Ishikawa (cell line): ENCODE results near the gene CD300C.

Experiments used
- CEBPB ChIP-seq: IDR thresholded peaks from 2 replicates; pipeline ENCODE4 v1.6.1; 2012
- CREB1 ChIP-seq: IDR thresholded peaks from 2 replicates; pipeline ENCODE4 v1.6.1; 2012; ENCODE audit warnings: low read depth
- EGR1 ChIP-seq: IDR thresholded peaks from 2 replicates; pipeline ENCODE4 v1.6.1; 2012
- EP300 ChIP-seq: IDR thresholded peaks from 2 replicates; pipeline ENCODE4 v1.6.1; 2012; ENCODE audit warnings: borderline replicate concordance
- FOXM1 ChIP-seq: IDR thresholded peaks from 2 replicates; pipeline ENCODE4 v1.6.1; 2012; ENCODE audit warnings: low read depth, borderline replicate concordance
- MAX ChIP-seq: IDR thresholded peaks from 2 replicates; pipeline ENCODE4 v1.6.1; 2012
- NFIC ChIP-seq: IDR thresholded peaks from 2 replicates; pipeline ENCODE4 v1.6.1; 2012
- RAD21 ChIP-seq: IDR thresholded peaks from 2 replicates; pipeline ENCODE4 v1.6.1; 2012; ENCODE audit warnings: low read depth
- REST ChIP-seq: IDR thresholded peaks from 2 replicates; pipeline ENCODE4 v1.6.1; 2012; ENCODE audit warnings: low read depth, mild to moderate bottlenecking
- TAF1 ChIP-seq: IDR thresholded peaks from 2 replicates; pipeline ENCODE4 v1.6.1; 2012; ENCODE audit warnings: low read depth, mild to moderate bottlenecking
- TCF12 ChIP-seq: IDR thresholded peaks from 2 replicates; pipeline ENCODE4 v1.6.1; 2012; ENCODE audit warnings: low read depth
- TEAD4 ChIP-seq: IDR thresholded peaks from 2 replicates; pipeline ENCODE4 v1.6.1; 2012
- YY1 ChIP-seq: IDR thresholded peaks from 2 replicates; pipeline ENCODE4 v1.6.1; 2012; ENCODE audit warnings: low read depth
- ZBTB7A ChIP-seq: IDR thresholded peaks from 2 replicates; pipeline ENCODE4 v1.6.1; 2012; ENCODE audit warnings: low read depth
- TF ChIP-seq, protein P1 (sequence below): IDR thresholded peaks from 2 replicates; pipeline ENCODE4 v1.6.1; 2012

Gene CD300C

GRCh38 chr17:74547264-74547663, 1.3 kb upstream of the CD300C start:
- TF ChIP-seq CEBPB (no peak), FOXM1 (no peak), REST (no peak), RAD21 (no peak), EP300 (no peak), CREB1 (no peak), MAX (no peak)

- TF ChIP-seq, protein P1, sequence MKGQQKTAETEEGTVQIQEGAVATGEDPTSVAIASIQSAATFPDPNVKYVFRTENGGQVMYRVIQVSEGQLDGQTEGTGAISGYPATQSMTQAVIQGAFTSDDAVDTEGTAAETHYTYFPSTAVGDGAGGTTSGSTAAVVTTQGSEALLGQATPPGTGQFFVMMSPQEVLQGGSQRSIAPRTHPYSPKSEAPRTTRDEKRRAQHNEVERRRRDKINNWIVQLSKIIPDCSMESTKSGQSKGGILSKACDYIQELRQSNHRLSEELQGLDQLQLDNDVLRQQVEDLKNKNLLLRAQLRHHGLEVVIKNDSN: no peak
- TF ChIP-seq CEBPB (no peak), RAD21 (no peak), MAX (no peak), REST (no peak), YY1 (no peak), FOXM1 (no peak), EGR1 (no peak), NFIC (no peak), CREB1 (no peak), TAF1 (no peak), TEAD4 (no peak), ZBTB7A (no peak), TCF12 (no peak), EP300 (no peak)
Measured at GRCh38 chr17:74546586-74546985, 671 bp upstream of the CD300C start.

- TF ChIP-seq REST (no peak), YY1 (no peak), EP300 (no peak), MAX (no peak), NFIC (no peak), ZBTB7A (no peak), RAD21 (no peak), TCF12 (no peak), FOXM1 (no peak), EGR1 (no peak), CEBPB (no peak), TAF1 (no peak), CREB1 (no peak), TEAD4 (no peak)
- TF ChIP-seq, protein P1: no peak
Measured at GRCh38 chr17:74544991-74545842, 698 bp downstream of the CD300C start.

GRCh38 chr17:74543891-74544760, 1.8 kb downstream of the CD300C start:
- no peak for TF ChIP-seq ZBTB7A
- TF ChIP-seq TAF1: no peak
- TF ChIP-seq NFIC: no peak
- TF ChIP-seq, protein P1: no peak
- TF ChIP-seq EP300: no peak
- no peak for TF ChIP-seq CEBPB
- TF ChIP-seq FOXM1: no peak
- no peak for TF ChIP-seq RAD21
- TF ChIP-seq TEAD4: no peak
- TF ChIP-seq REST: no peak
- no peak for TF ChIP-seq YY1
- no peak for TF ChIP-seq TCF12
- TF ChIP-seq EGR1: no peak
- no peak for TF ChIP-seq CREB1
- no peak for TF ChIP-seq MAX
